Measurements from ENCODE around the gene ASCC2. TPM values are rescaled to one million over a fixed set of nuclear protein-coding genes. Genes with fewer than 3 reads are reported as not detected.
A peak's percentile ranks its signal among the peaks of the same experiment; 100 is the strongest.

Gene ASCC2, protein sequence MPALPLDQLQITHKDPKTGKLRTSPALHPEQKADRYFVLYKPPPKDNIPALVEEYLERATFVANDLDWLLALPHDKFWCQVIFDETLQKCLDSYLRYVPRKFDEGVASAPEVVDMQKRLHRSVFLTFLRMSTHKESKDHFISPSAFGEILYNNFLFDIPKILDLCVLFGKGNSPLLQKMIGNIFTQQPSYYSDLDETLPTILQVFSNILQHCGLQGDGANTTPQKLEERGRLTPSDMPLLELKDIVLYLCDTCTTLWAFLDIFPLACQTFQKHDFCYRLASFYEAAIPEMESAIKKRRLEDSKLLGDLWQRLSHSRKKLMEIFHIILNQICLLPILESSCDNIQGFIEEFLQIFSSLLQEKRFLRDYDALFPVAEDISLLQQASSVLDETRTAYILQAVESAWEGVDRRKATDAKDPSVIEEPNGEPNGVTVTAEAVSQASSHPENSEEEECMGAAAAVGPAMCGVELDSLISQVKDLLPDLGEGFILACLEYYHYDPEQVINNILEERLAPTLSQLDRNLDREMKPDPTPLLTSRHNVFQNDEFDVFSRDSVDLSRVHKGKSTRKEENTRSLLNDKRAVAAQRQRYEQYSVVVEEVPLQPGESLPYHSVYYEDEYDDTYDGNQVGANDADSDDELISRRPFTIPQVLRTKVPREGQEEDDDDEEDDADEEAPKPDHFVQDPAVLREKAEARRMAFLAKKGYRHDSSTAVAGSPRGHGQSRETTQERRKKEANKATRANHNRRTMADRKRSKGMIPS
- total RNA-seq, result 10 to 100 TPM; 26.4 to 45.2 (median 35.6) TPM

DNA sequence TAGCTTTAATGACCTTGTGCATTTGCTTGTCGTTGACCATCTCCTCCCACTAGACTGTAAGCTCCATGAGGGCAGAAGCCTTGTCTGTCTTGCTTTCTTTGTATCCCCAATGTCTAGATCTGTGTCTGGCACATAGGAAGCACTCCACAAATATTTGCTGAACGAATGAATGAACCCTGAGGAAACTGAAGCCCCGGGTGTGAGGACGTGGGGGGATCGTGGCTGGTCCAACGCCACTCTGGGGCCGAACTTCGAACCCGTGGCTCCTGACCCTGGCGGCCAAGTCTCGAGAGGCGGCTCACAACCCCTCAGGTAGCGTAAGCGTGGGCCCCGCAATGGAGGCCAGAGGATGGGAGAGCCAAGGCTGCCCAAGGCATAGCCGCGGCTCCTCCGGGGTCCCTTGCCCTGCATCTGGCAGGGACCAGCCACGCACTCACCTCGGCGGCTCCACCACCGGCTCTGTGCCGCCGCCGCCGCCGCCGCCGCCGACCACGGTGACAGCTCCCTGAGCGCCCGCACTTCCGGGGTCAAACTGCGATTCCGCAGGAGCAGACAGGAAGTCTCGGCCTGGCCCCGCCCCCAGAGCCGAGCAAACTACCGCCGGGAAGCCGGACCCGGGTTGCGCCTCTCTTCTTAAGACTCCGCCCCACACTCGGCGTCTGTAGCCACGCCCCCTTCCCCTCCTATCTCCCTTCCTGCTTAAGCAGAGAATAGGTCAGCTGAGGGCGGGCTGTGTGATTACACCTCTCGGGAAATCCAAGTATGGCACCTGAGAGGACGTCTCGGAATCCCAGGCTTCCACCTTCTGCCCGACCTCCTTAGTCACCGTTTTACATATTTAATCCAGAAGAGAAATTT is at the start of gene ASCC2:
TSS of gene ASCC2 (minus strand) at position 534 of the 858 bp plus-strand sequence. CDS start 5,949 bp downstream, outside the sequence.
- peaks cover 20 to 45% of the 10 kb centered on the region in 2 donors for H3K4me1 ChIP-seq
- ATAC-seq, result peak; percentile 93 to 97
- peak within 1 kb of the TSS; percentile 82 to 95 (median 90) for H3K27ac ChIP-seq
- H3K36me3 ChIP-seq, result peaks cover 0 to 7% of the 10 kb centered on the region in 2 donors
- intact Hi-C loops (cut with DNase I; ENCODE audit: low total_unique reads), result loop anchor here (1.0 to 5.0 kb wide), 4 partner anchors 34 to 71 kb away; partner anchors contain the start of genes MTMR3, UQCR10 and ZMAT5
- in situ Hi-C loops (cut with MboI; ENCODE audit: low sequenced_read_pairs in 4 of 4), result no loop called here
- H3K4me3 ChIP-seq, result peak within 1 kb of the TSS; percentile 69 to 99 (median 96)
- H3K9me3 ChIP-seq, result no peaks in the 10 kb centered on the region
- H3K27me3 ChIP-seq, result no peaks in the 10 kb centered on the region
- TF ChIP-seq, protein P1, sequence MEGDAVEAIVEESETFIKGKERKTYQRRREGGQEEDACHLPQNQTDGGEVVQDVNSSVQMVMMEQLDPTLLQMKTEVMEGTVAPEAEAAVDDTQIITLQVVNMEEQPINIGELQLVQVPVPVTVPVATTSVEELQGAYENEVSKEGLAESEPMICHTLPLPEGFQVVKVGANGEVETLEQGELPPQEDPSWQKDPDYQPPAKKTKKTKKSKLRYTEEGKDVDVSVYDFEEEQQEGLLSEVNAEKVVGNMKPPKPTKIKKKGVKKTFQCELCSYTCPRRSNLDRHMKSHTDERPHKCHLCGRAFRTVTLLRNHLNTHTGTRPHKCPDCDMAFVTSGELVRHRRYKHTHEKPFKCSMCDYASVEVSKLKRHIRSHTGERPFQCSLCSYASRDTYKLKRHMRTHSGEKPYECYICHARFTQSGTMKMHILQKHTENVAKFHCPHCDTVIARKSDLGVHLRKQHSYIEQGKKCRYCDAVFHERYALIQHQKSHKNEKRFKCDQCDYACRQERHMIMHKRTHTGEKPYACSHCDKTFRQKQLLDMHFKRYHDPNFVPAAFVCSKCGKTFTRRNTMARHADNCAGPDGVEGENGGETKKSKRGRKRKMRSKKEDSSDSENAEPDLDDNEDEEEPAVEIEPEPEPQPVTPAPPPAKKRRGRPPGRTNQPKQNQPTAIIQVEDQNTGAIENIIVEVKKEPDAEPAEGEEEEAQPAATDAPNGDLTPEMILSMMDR (IDR thresholded peaks at IDR 0.05 in 4 of 5, conservative IDR thresholded peaks at IDR 0.05 in 1 of 5), result peak in 2 of 5 experiments; percentile 21 to 32
- TF ChIP-seq POLR2A (IDR thresholded peaks at IDR 0.05), result peak; percentile 88 to 96
- DNase-seq, result peak; percentile 99 to 100

DNA sequence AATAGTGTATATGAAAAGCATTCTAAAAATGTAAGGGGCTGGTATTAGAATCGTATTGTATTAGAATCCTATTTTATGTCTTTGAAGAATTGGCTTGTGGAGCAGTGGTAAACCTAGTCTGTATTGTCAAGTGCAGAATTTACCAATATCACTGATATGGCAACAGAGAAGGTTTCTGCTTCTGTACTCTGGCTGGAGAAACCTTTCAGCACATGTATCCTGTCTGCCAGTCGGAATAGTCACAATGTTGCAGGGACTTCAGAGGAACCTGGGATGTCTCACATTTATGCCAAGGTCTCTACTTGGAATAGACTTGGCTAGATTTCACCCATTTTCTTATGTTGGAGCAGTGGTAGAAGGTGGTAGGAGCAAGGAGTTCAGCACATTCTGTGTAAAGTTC is 49.3 kb upstream of the ASCC2 start:
- ATAC-seq (no peak), DNase-seq (no peak)
- TF ChIP-seq, protein P1 (IDR thresholded peaks at IDR 0.05 in 4 of 5, conservative IDR thresholded peaks at IDR 0.05 in 1 of 5), result no peak
- TF ChIP-seq POLR2A (IDR thresholded peaks at IDR 0.05), result no peak
- Histone ChIP-seq H3K27ac (peak overlapping the region; percentile 97 to 100 (median 99)), H3K4me1 (peaks cover 66 to 71% of the 10 kb centered on the region in 2 donors), H3K27me3 (no peaks in the 10 kb centered on the region), H3K36me3 (no peaks in the 10 kb centered on the region), H3K9me3 (no peaks in the 10 kb centered on the region), H3K4me3 (no peak overlapping the region)
- in situ Hi-C loops (cut with MboI; ENCODE audit: low sequenced_read_pairs in 4 of 4), result no loop called here
- intact Hi-C loops (cut with DNase I; ENCODE audit: low total_unique reads), result no loop called here

DNA sequence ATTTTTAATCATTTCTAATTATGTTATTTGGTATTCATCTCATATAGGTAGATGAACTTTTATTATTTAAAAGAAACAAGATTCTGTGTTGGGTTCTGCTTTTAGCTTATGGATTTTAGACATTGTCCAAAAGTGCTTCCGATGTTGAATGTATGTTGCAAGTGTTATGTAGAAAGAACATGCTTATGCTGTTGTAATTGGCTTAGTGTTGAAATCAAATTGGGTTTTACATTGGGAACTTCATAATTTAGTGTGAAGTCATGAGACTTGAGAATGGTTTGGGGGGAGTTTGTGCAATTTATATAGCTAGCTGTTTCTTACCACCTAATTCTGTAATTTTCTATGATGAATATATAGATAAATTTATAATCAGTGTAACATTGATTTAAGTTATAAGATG is 48.5 kb upstream of the ASCC2 start:
- Histone ChIP-seq H3K27me3 (no peaks in the 10 kb centered on the region), H3K27ac (peak overlapping the region; percentile 97 to 100 (median 99)), H3K4me1 (peaks cover 63% of the 10 kb centered on the region in 2 donors), H3K9me3 (no peaks in the 10 kb centered on the region), H3K36me3 (no peaks in the 10 kb centered on the region), H3K4me3 (no peak overlapping the region)
- TF ChIP-seq, protein P1 (IDR thresholded peaks at IDR 0.05 in 4 of 5, conservative IDR thresholded peaks at IDR 0.05 in 1 of 5), result no peak
- no peak for TF ChIP-seq POLR2A (IDR thresholded peaks at IDR 0.05)
- ATAC-seq, result no peak
- DNase-seq, result no peak
- in situ Hi-C loops (cut with MboI; ENCODE audit: low sequenced_read_pairs in 4 of 4), result no loop called here
- intact Hi-C loops (cut with DNase I; ENCODE audit: low total_unique reads), result no loop called here

DNA sequence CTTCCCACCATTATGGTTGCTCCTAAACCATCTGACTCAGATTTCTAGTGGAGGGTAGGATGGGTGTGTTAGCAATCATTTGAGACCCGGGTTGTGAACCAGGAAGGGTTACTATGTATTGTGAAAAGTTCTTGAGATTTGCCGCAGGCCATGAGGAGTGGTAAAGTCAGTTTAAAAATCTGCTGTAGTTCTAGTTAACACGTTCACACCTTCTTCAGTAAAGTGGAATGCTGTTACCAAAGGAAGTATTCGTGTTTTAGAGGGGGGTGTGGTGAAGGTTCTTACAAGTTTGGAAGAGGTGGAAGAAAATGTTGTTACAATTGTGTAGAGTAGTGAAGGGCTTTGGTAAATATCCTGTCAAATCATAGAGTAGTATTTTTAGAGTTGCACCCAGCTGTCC is 47.5 kb upstream of the ASCC2 start:
- intact Hi-C loops (cut with DNase I; ENCODE audit: low total_unique reads), result no loop called here

More for the DNA sequence above, 47.5 kb upstream of the ASCC2 start:
- no peak for ATAC-seq
- Histone ChIP-seq H3K9me3 (no peaks in the 10 kb centered on the region), H3K27me3 (no peaks in the 10 kb centered on the region), H3K27ac (peak overlapping the region; percentile 97 to 100 (median 99)), H3K4me3 (peak overlapping the region in 3 of 4 donors; percentile 11 to 18 (median 11)), H3K36me3 (no peaks in the 10 kb centered on the region), H3K4me1 (peaks cover 59 to 60% of the 10 kb centered on the region in 2 donors)
- in situ Hi-C loops (cut with MboI; ENCODE audit: low sequenced_read_pairs in 4 of 4), result no loop called here
- no peak for DNase-seq
- TF ChIP-seq POLR2A (IDR thresholded peaks at IDR 0.05), result no peak
- TF ChIP-seq, protein P1 (IDR thresholded peaks at IDR 0.05 in 4 of 5, conservative IDR thresholded peaks at IDR 0.05 in 1 of 5), result no peak

Data from gastrocnemius medialis (tissue), 4 donors.